ENCODE results near the gene KRT7.

GRCh38 chr12:52243259-52243855, 10.3 kb downstream of the KRT7 start:
- TF ChIP-seq CTCF (IDR thresholded peaks at IDR 0.05), result no peak
- TF ChIP-seq EP300 (IDR thresholded peaks at IDR 0.05), result no peak

Measured in tibial nerve (tissue), 4 donors.